SK-N-MC (cell line): Measurements from ENCODE around the gene CD28.

Experiments
- EZH2 ChIP-seq: fragments of 200-600 bp; sonication (generic); IDR thresholded peaks from one replicate; pipeline ENCODE4 v1.6.1; 2017; ENCODE audit warnings: antibody characterized with exemption
- FOXP2 ChIP-seq: optimal IDR thresholded peaks from 2 replicates; pipeline ENCODE3; 2011; ENCODE audit warnings: mild to moderate bottlenecking, moderate library complexity; ENCODE audit not compliant: insufficient read depth; ENCODE audit errors: extremely low read length, control extremely low read depth
- POLR2AphosphoS5 ChIP-seq: IDR thresholded peaks from 2 replicates; pipeline ENCODE4 v1.6.1; 2012; ENCODE audit warnings: mild to moderate bottlenecking, low read depth, low read length, borderline replicate concordance

- TF ChIP-seq POLR2AphosphoS5 (no peak), EZH2 (no peak), FOXP2 (no peak)
Observed at GRCh38 chr2:203710226-203710625, 3.8 kb downstream of the CD28 start.
